ENCODE results near the gene RHOT2.

RHOT2 gene

DNA sequence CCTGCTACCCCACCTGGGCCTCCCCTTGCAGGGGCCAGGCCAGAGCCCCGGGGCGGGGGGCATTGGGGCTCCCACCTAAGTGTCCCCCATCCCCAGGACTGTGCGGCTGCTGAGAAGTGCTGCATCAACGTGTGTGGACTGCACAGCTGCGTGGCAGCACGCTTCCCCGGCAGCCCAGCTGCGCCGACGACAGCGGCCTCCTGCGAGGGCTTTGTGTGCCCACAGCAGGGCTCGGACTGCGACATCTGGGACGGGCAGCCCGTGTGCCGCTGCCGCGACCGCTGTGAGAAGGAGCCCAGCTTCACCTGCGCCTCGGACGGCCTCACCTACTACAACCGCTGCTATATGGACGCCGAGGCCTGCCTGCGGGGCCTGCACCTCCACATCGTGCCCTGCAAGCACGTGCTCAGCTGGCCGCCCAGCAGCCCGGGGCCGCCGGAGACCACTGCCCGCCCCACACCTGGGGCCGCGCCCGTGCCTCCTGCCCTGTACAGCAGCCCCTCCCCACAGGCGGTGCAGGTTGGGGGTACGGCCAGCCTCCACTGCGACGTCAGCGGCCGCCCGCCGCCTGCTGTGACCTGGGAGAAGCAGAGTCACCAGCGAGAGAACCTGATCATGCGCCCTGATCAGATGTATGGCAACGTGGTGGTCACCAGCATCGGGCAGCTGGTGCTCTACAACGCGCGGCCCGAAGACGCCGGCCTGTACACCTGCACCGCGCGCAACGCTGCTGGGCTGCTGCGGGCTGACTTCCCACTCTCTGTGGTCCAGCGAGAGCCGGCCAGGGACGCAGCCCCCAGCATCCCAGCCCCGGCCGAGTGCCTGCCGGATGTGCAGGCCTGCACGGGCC is 35.2 kb upstream of the RHOT2 start:
- no peak for DNase-seq

DNA sequence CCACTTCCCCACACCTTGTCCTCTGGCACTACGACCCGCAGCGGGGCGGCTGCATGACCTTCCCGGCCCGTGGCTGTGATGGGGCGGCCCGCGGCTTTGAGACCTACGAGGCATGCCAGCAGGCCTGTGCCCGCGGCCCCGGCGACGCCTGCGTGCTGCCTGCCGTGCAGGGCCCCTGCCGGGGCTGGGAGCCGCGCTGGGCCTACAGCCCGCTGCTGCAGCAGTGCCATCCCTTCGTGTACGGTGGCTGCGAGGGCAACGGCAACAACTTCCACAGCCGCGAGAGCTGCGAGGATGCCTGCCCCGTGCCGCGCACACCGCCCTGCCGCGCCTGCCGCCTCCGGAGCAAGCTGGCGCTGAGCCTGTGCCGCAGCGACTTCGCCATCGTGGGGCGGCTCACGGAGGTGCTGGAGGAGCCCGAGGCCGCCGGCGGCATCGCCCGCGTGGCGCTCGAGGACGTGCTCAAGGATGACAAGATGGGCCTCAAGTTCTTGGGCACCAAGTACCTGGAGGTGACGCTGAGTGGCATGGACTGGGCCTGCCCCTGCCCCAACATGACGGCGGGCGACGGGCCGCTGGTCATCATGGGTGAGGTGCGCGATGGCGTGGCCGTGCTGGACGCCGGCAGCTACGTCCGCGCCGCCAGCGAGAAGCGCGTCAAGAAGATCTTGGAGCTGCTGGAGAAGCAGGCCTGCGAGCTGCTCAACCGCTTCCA is 34.4 kb upstream of the RHOT2 start:
- no peak for DNase-seq

DNA sequence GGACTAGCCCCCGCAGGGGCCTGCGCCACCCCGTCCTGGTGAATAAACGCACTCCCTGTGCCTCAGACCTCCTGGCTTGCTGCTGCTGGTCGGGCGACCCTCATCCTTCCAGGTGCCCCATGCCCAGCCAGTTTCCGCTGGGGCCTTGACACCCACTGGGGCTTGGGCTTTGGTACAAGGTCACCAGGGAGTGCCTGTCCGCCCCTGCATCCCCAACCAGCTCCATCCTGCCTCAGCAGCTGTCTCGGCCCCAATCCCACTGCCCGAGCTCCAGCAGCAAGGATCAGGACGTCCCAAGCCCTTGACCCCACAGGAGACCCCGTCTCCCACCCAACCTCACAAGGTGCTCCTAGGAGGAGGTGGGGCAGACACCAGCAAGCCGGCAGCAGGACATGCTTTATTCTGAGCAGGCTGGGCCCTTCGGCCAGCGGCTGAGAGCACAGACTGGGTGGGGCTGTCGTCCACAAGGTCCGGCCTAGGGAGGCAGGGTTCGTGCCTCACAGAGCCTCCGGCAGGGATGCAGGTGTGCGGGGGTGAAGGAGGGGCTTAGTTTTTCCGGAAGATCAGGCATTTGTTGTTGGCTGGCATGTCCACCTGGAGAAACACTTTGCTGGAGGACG is 33.8 kb upstream of the RHOT2 start:
- DNase-seq, result no peak

DNA sequence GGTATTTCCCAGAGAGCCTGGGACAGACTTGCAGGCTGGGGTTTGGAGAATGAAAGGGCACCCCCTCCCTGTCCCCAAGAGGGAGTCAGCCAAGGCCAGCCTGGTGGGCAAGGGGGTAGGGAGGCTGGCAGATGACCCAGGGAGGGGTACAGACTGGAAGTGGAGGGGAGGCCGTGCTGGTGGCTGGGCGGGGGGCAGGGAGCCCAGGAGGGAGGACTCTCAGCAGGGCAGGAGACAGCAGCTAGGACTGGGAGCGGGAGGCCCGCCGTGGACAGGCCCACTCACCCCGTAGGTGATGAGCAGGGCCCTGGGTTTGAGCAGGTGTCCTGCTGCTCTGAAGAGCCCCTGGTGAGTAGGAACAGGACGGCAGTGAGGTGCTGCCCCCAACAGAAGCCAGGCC is 32.9 kb upstream of the RHOT2 start:
- no peak for DNase-seq

DNA sequence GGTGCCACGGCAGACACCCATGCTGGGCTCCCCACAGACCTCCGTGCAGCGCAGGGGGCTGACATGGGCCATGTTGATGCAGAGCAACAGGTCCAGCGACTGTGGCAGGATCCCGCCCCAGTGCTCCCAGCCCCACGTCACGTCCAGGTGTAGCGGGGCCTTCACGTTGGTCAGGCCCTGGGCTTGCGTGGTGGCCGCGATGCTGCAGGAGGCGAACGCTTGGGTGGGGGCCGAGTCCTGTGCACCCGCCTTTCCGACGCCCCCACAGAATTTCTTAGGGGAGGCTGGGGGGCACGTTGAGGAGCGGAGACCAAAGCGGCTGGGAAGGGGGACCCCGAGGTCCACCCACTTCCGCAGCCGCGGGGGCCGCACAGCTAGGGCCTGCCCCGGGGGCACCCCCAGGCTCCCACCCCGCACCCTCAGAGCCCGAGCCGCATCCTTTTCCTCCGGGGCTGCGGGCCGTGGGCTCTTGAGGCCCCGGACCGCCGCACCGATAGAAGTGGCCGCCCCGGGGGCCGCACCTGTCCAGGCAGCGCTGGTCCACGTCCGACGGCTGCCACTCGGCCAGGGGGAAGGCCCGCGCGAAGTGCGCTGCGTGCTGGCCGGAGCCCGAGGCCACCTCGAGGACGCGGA is 32.2 kb upstream of the RHOT2 start:
- DNase-seq, result no peak

DNA sequence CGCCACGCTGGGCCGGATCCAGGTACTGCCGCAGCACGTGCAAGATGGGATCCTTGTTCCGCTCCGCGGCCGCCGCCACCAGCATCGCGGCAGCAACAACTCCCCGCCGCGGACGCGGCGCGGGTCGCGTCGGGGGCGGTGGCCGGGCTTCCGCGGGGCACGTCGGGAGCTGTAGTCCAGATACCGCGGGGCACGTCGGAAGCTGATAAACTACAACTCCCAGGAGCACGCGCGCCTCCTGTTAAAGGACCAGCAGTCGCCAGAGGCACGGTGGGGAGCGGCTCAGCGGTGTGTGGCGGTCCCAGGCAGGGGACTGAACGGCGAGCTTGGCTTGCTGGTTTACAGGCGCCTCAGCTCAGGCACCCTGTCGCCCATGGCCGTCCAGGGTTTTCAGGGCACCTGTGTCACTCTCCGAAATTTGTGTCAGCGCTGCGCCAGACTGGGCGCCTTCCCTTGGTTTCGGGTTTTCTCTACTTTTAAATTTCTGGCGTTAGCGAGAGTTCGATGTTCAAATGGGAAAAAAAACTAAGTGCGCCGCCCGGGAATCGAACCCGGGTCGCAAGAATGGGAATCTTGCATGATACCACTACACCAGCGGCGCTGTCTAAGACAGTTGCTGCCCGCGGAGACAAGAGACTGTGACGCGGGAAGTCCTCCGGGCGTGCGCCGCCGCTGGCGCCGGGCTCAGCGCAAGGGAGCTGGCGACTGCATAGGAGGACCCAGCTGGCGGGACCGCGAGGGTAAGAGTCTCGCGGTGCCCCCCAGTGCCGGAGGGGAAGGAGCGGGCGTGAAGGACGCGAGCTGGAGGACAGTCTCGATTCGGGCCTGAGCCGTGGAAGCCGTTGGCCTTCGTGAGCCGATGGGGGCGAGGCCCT is 31.5 kb upstream of the RHOT2 start, which contains the start of gene METTL26:
Gene METTL26, minus strand, starts transcription at position 100 of the 875 bp plus-strand sequence. Its CDS starts 15 bp downstream, at position 85.
- peak; percentile 93 for DNase-seq

DNA sequence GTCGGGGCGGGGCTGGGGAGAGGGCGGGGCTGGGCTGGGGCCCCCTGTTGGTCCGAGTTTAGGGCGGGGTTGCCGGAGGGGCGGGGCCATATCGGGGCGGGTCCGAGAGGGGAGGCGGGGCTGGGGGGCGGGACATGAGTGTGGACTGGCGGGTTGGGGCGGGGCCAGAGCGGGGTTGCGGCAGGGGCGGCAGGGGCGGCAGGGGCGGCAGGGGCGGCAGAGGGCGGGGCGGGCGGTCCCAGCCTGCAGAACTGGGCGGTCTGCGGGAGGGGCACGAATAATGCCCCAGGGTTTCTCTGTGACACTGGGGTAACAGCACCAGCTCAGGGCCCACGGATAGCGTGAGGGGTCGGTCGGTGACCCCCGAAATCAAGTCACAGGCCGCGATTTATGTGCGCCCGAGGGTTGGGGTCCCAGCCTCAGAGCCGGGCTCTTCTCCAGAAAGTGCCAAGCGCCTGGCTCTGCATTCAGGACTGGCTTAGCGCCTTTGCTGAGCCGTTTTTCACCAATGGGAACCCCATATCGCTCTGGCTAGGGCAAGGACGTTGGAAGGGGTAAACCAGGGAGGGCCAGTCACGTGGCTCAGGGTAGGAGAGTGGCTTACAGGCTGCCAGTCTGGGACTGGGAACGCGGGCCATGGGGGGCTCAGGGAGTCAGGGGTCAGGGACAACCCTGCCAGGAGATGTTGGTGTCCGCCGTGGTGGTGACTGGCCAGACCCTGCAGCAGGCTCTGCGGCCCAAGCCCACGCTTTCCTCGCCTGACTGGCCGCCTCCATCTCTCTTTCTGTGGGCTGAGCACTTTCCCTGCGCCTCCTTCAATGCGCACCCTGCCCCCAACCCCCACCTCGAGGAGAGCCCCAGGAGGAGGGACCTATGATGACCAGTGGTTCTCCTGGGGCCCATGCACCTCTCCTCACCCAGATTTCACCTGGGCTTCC is 30.6 kb upstream of the RHOT2 start:
- peak; percentile 87 for DNase-seq

DNA sequence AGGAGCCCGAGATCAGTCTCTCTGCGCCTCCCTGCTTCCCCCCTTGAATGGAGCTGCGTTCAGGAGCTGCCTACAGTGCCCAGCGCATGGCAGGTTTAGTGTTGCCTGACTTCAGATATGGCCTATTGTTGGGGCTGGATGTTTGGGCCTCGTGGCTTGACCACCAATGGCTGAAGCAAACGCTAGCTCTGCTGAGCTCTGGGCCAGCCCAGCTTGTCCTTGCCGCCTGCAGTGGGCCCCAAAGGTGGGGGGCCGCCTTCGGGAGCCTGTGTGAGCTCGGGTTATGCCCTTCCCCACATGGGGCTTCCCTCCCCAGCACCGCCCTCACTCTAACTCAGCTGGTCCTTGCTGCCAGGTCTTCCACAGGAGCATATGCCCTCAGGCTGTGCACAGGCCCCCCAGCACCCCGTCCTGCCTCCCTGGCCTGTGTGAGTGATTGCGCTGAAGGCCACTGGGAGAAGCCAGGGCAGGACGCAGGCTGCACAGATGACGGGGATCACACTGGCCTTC is 29.8 kb upstream of the RHOT2 start:
- DNase-seq, result no peak

DNA sequence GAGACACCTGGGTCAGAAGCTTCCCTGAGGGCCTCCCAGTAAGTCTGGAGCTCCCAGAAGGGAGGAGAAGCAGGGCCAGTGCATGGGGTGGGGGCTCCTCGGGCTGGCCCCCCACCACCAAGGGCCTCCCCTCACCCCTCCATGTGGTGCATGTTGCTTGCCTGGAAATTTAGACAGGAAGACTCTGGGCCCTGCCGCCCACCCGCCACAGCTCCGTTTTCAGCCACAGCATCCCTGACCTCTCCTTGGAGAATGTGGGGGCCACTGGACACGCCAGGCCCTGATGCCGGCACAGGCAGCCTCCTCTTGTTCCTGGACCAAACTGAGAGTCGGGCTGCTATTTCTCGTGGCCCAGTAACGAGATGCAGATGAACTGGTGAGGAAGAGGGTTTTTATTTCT is 29.1 kb upstream of the RHOT2 start:
- DNase-seq, result no peak

DNA sequence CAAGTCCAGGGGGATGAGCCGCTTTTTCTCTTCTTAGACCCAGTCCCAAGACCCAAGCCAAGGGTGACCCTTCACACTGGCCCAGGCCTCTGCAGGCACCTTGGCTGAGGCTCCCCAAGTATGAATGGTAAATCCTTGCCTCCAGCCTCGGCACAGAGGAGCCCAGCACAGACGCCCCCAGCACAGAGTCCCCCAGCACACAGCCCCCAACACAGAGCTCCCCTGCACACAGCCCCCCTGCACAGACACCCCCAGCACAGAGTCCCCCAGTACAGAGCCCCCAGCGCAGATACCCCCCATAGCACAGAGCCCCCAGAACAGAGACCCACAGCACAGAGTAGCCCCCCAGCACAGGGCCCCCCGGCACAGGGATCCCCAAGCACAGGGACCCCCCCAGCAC is 27.3 kb upstream of the RHOT2 start:
- DNase-seq, result no peak

DNA sequence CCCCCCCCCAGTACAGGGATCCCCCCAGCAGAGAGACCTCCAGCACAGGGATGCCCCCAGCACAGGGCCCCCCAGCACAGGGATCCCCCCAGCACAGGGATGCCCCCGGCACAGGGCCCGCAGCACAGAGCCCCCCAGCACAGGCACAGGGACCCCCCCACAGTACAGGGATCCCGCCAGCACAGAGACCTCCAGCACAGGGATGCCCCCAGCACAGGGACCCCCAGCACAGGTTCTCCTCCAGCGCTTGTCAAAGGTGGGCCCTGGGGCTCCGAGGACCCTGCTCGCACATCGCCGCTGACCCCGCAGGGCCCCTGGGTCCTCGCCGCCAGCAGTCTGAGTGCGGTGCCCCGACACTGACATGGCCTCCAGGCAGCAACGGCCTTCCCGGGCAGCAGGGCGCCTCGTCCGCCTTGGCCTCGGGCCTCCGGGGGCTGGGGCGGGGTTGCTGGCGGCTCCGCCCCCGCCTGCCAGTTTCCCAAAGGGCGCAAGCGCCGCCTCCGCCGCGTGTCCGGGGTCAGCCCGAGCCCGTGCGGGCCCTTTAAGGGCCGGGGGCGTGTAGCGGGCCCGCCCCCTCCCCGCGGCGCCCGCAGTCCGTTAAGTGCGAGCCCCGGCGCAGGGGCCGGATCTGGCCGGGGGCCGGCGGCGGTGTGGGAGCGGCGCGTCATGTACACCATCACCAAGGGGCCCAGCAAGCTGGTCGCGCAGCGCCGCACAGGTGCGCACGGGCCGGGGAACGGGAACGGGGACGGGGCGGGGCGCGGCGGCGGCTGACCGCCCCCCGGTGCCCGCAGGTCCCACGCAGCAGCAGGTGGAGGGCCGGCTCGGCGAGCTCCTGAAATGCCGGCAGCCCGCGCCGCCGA is 26.4 kb upstream of the RHOT2 start, which contains the start of gene MCRIP2:
Gene MCRIP2, plus strand, starts transcription at position 503 of the 863 bp plus-strand sequence. Its CDS starts 164 bp downstream, at position 667.
- peak; percentile 71 for DNase-seq

DNA sequence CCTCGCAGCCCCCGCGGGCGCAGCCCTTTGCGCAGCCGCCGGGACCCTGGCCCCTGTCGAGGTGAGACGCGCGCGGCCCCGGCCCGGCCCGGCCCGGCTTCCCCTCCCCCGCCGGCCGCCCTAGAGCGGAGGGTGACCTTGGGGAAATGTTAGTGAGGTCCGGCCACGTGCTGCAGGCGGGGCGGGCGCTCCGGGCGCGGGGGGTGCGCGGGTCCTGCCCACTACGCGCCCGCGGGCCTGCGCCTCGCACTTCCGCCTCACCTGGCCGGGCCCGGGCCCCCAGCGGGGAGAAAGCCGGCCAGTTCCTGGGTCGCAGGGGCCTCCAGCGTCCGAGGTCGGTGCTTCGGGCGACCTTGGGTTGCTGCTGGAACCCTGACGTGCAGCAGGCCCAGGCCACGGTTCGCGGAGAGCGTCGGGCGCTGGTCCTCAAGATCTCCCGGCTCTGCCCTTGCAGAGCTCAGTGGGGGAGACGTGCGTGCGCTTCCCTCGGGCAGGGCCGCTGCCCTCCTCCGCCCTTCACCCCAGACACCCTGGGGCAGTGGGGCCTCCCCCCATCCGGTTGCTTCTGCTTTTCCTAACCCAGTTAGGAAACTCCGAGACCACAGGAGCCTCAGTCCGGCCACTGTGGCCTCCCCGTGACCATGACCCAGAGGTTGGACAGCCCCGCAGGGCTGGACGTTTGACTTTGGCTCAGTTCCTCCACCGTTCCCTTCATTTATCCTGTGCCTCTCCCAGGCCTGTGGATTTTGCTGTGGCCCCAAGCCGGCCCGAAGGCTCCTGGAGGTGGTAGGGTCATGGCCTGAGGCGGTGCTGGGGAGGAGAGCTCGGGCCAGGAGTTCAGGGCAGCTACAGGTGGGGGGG is 25.5 kb upstream of the RHOT2 start:
- peak; percentile 35 for DNase-seq

DNA sequence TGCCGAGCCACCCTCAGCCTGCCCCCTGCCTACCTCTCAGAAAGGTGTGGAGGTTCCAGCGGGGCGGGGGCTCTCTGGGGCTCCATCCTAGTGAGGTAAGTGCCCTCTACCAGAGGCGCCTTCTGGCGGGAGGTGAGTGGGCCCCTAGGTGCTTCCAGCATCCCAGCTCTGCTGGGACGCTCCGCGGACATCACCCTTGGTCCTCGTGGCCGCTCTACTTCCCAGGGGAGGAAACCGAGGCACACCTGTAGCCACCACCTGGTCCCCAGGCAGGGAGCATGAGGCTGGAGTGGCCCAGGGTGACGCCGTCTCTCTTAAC is 24.9 kb upstream of the RHOT2 start:
- no peak for DNase-seq

DNA sequence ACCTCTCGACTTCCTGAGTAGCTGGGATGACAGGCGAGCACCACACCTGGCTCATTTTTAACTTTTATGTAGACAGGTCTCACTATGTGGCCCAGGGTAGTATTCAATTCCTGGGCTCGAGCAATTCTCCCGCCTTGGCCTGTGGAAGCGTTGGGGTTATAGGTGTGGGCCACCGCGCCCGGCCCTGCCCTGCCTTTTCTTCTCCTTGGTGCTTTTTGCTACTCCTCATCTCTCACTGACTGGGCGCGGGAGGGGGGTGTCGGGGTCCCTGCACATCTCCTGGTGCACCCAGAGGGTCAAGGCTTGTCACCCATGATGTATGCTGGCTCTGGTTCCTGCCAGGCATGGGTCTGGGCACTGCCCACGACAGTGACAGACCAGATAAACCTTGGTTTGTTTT is 23.4 kb upstream of the RHOT2 start:
- DNase-seq, result no peak

DNA sequence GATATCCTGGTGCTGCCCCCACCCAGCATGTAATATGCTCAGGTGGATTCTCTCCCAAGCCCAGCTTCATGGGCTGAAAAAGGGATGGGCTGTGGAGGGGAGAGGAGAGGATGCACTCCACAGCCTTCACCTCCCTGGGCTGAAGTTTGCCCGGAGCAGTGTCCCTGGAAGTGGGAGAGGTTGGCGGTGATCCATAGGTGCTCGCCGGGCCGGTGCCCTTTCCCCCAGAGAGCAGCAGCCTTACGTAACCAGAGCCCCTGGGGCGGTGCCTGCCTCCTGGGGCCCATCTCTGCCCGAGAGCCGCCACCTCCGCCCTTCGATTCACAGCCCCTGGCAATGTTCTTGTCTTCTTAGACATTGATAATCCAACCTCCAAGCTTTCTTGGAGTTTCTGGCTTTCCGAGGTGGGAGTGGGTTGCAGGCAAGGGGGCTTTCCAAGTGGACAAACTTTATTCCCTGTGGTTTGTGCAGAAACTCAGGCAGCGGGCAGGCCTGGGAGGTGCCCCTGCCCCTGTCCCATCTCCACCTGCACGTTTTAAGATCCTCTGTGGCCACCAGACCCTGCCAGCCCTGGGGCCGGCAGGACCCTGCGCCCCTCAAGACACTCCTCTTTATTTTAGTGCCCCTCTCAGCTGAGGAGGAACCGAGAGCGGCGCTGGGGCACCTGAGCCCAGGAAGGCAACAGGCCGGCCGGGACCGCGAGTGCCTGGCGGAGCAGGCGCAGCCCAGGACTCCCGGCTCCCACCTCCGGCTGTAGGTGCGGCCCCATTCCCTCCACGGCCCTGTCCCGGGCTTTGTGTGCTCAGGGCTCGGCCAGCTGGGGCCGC is 21.9 kb upstream of the RHOT2 start:
- no peak for DNase-seq

DNA sequence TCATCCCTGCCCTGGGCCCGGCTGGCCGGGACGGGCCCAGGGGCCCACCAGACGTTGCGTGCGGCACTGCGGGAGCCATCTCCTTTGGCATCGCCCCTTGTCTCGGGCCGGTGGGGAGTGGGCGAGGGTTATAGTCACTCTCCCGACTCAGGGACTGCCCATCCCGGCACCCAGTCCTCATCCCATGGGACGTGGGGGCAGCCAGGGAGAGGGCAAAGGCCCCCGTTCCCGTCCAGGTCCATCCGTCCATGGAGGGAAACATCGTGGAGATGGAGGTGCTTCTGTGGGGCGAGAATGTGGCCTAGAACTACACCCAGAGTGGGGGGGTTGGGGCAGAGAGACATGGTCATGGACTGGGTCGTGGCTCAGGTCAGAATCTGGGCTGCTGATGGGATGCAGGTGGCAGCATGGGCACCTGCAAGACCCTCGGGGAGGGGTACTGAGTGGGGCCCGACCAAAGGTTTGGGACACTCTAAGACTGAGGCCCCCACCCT is 21.2 kb upstream of the RHOT2 start:
- DNase-seq, result no peak

DNA sequence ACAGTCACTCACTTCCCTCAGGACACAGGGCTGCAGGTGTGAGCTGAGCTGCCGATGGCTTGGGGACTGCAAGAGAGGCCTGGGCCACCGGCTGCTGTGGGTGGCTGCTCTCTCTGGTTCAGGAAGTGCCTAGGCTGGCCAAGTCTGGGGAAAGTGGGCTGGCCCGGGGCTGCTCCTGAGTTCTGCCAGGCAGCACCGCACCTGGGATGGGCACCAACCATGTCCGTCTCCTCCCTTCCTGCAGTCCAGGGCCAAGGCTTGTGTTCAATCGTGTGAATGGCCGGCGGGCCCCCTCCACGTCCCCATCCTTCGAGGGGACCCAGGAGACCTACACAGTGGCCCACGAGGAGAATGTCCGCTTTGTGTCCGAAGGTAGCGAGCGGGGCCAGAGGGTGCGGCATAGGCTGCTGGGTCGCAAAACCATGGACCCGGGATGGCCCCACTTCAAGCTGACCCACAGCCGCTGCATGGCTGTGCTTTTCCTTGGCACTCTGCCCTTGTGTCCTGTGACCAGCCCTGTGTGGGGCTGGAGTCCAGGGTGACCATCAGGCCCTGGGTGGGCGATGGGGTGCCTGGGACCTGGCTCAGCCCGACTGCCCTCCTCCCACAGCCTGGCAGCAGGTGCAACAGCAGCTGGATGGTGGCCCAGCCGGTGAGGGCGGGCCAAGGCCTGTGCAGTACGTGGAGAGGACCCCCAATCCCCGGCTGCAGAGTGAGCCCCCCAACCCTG is 20.6 kb upstream of the RHOT2 start:
- DNase-seq, result no peak

Data from stimulated activated CD4-positive, alpha-beta T cell treated with anti-CD3 and anti-CD28 coated beads, Interleukin-4, amount 100 ng/mL, for 24 hours (primary cell).